Hepatocyte (in vitro differentiated cells): ENCODE results near the gene MMP28. TPM values are rescaled to one million over a fixed set of nuclear protein-coding genes. Genes with fewer than 3 reads are reported as not detected.

Source experiments
- DNase-seq: peaks from one replicate; pipeline ENCODE4 v3.0.0-alpha.2; 2016; ENCODE audit warnings: low spot score
- H2AFZ ChIP-seq: fragments of 200-600 bp; sonication (generic); 2 replicates; pipeline ENCODE4 v1.6.0; 2016; ENCODE audit warnings: antibody characterized with exemption, mild to moderate bottlenecking
- H3K27ac ChIP-seq: fragments of 200-600 bp; sonication (generic); 2 replicates; pipeline ENCODE4 v1.5.1; 2016; ENCODE audit warnings: mild to moderate bottlenecking
- H3K27me3 ChIP-seq: fragments of 200-600 bp; sonication (generic); 2 replicates; pipeline ENCODE4 v1.6.1; 2016
- H3K36me3 ChIP-seq: fragments of 200-600 bp; sonication (generic); replicated peaks from 2 replicates; pipeline ENCODE4 v1.5.1; 2016; ENCODE audit warnings: low read depth; ENCODE audit not compliant: insufficient read depth
- H3K4me1 ChIP-seq: fragments of 200-600 bp; sonication (generic); 2 replicates; pipeline ENCODE4 v1.5.1; 2016; ENCODE audit warnings: mild to moderate bottlenecking, moderate library complexity; ENCODE audit not compliant: insufficient read depth
- H3K4me2 ChIP-seq: fragments of 200-600 bp; sonication (generic); 2 replicates; pipeline ENCODE4 v1.6.0; 2016
- H3K4me3 ChIP-seq: fragments of 200-600 bp; sonication (generic); 2 replicates; pipeline ENCODE4 v1.5.1; 2016; ENCODE audit warnings: mild to moderate bottlenecking
- H3K79me2 ChIP-seq: fragments of 200-600 bp; sonication (generic); 2 replicates; pipeline ENCODE4 v1.6.0; 2017; ENCODE audit warnings: mild to moderate bottlenecking
- H3K9me2 ChIP-seq: fragments of 200-600 bp; sonication (generic); replicated peaks from 2 replicates; pipeline ENCODE4 v1.6.0; 2017; ENCODE audit warnings: mild to moderate bottlenecking; ENCODE audit not compliant: insufficient read depth
- H3K9me3 ChIP-seq: fragments of 200-600 bp; sonication (generic); 2 replicates; pipeline ENCODE4 v1.5.1; 2016; ENCODE audit warnings: low read depth, mild to moderate bottlenecking
- H4K20me1 ChIP-seq: fragments of 200-600 bp; sonication (generic); 2 replicates; pipeline ENCODE4 v1.6.0; 2016; ENCODE audit warnings: mild to moderate bottlenecking; ENCODE audit not compliant: insufficient read depth, poor library complexity, severe bottlenecking
- CTCF ChIP-seq: fragments of 200-600 bp; sonication (generic); IDR thresholded peaks from 2 replicates; pipeline ENCODE4 v1.5.1; 2016; ENCODE audit warnings: antibody characterized with exemption, mild to moderate bottlenecking; ENCODE audit not compliant: poor library complexity
- EZH2 ChIP-seq: fragments of 200-600 bp; sonication (generic); IDR thresholded peaks from 2 replicates; pipeline ENCODE4 v1.6.1; 2016; ENCODE audit warnings: antibody characterized with exemption, mild to moderate bottlenecking, borderline replicate concordance
- EZH2phosphoT487 ChIP-seq: fragments of 200-600 bp; sonication (generic); IDR thresholded peaks from one replicate; pipeline ENCODE4 v1.6.1; 2018; ENCODE audit warnings: antibody characterized with exemption, mild to moderate bottlenecking, low read depth, moderate library complexity; ENCODE audit not compliant: unreplicated experiment, severe bottlenecking
- WGBS: methylation state at CpG from one replicate; pipeline ENCODE4 v1.1.6; 2016; ENCODE audit warnings: low lambda C conversion rate; ENCODE audit errors: missing lambda C conversion rate; 5-methylcytosine and 5-hydroxymethylcytosine counted together
- polyA plus RNA-seq: library from polyadenylated mRNA; unstranded; fragments of >200 nt; fragmentation: Nextera tagmentation; extraction: Ambion mirVana; gene quantifications from 2 replicates; pipeline ENCODE4 v1.2.1, GENCODE V29; 2016
- total RNA-seq: library from RNA; depleted of rRNA; stranded (reverse); fragments of >200 nt; gene quantifications from 2 replicates; pipeline ENCODE4 v1.2.3, GENCODE V29; 2014

The MMP28 gene
- total and polyA plus RNA-seq, 2 experiments from 2014 or later, result 12.0 to 18.0 TPM

- DNase-seq, result peak; percentile 57
- Histone ChIP-seq H3K36me3 (no peaks in the 10 kb centered on the region), H4K20me1 (no peaks in the 10 kb centered on the region), H3K79me2 (no peaks in the 10 kb centered on the region), H3K4me3 (no peak overlapping the region), H3K27me3 (no peaks in the 10 kb centered on the region), H3K9me3 (no peaks in the 10 kb centered on the region), H3K4me2 (peak overlapping the region; percentile 33), H3K4me1 (peaks cover 33% of the 10 kb centered on the region), H3K9me2 (no peaks in the 10 kb centered on the region), H2AFZ (no peak overlapping the region), H3K27ac (peak overlapping the region; percentile 65)
- 54% methylated on average over 5 of the region's 5 CpGs for WGBS
- no peak for TF ChIP-seq EZH2phosphoT487
Measured at GRCh38 chr17:35774499-35774898, 20.9 kb downstream of the MMP28 start.

- Histone ChIP-seq H4K20me1 (no peaks in the 10 kb centered on the region), H3K9me3 (no peaks in the 10 kb centered on the region), H3K36me3 (no peaks in the 10 kb centered on the region), H3K4me3 (no peak overlapping the region), H3K4me2 (no peak overlapping the region), H3K27ac (peak overlapping the region; percentile 65), H2AFZ (no peak overlapping the region), H3K27me3 (no peaks in the 10 kb centered on the region), H3K79me2 (no peaks in the 10 kb centered on the region), H3K4me1 (peaks cover 33% of the 10 kb centered on the region), H3K9me2 (no peaks in the 10 kb centered on the region)
- DNase-seq, result no peak
- no peak for TF ChIP-seq EZH2
- 71% methylated on average over 10 of the region's 10 CpGs for WGBS
Measured at GRCh38 chr17:35773679-35774425, 21.6 kb downstream of the MMP28 start.

GRCh38 chr17:35773129-35773528, 22.3 kb downstream of the MMP28 start:
- Histone ChIP-seq H3K4me1 (peaks cover 33% of the 10 kb centered on the region), H4K20me1 (no peaks in the 10 kb centered on the region), H3K9me2 (no peaks in the 10 kb centered on the region), H3K9me3 (no peaks in the 10 kb centered on the region), H3K79me2 (no peaks in the 10 kb centered on the region), H3K27me3 (no peaks in the 10 kb centered on the region), H3K4me3 (no peak overlapping the region), H3K36me3 (no peaks in the 10 kb centered on the region), H3K27ac (no peak overlapping the region), H3K4me2 (no peak overlapping the region), H2AFZ (no peak overlapping the region)
- WGBS, result 91% methylated on average over 20 of the region's 20 CpGs
- TF ChIP-seq EZH2 (no peak), EZH2phosphoT487 (no peak), CTCF (no peak)
- no peak for DNase-seq

- peaks cover 20% of the 10 kb centered on the region for H3K4me1 ChIP-seq
- 95% methylated on average over 43 of the region's 48 CpGs for WGBS
- H3K27ac ChIP-seq, result no peak overlapping the region
- no peak for DNase-seq
- TF ChIP-seq CTCF (peak; percentile 8), EZH2phosphoT487 (no peak), EZH2 (no peak)
- no peak overlapping the region for H3K4me2 ChIP-seq
- no peaks in the 10 kb centered on the region for H3K27me3 ChIP-seq
- H4K20me1 ChIP-seq, result no peaks in the 10 kb centered on the region
- H3K9me2 ChIP-seq, result no peaks in the 10 kb centered on the region
- no peak overlapping the region for H2AFZ ChIP-seq
- no peaks in the 10 kb centered on the region for H3K9me3 ChIP-seq
- H3K36me3 ChIP-seq, result no peaks in the 10 kb centered on the region
- H3K4me3 ChIP-seq, result no peak overlapping the region
- no peaks in the 10 kb centered on the region for H3K79me2 ChIP-seq
Measured at GRCh38 chr17:35769895-35770486, 25.4 kb downstream of the MMP28 start.
